GM12891 (cell line): ENCODE results near the gene MATN1.

Source experiments
- POLR2A ChIP-seq: IDR thresholded peaks from 2 replicates; pipeline ENCODE4 v1.6.1; 2011; ENCODE audit warnings: low read depth, low read length, control low read depth
- POU2F2 ChIP-seq: IDR thresholded peaks from 2 replicates; pipeline ENCODE4 v1.6.1; 2011; ENCODE audit warnings: low read depth, mild to moderate bottlenecking, control low read depth, low read length, moderate library complexity
- TAF1 ChIP-seq: IDR thresholded peaks from 2 replicates; pipeline ENCODE4 v1.6.1; 2011; ENCODE audit warnings: low read depth, low read length, control low read depth

- TF ChIP-seq POLR2A (no peak), TAF1 (no peak), POU2F2 (no peak)
Observed at GRCh38 chr1:30688920-30689794, 34.2 kb downstream of the MATN1 start.
